ENCODE data around the gene QSOX2.

The QSOX2 gene

DNA sequence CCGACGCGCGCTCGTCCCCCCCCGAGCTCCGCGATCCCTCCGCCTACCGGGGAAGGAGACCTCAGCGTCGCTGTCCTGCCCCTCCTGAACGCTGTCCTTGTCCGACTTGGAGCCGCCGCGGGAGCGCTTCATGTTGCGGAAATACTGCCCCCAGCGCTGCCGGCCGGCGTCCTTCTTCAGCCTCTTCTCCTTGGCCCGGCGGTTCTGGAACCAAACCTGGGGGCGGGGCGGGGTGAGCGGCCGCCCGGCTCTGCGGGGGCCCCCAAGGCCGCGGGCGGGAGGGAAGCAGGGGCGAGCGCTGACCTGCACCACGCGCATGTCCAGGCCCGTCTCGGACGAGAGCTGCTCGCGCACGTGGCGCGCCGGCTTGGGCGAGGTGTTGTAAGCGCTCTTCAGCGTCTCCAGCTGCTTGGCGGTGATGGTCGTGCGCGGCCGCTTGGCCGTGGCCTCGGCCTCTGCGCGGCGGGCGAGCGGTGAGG, 47.0 kb downstream of the QSOX2 start:
- Histone ChIP-seq H3K27me3 (ENCODE audit: insufficient read depth, low read length) (0 out of 2 replicates have a peak, but pooled peaks cover 3% of the 10 kb centered on the region), H2AFZ (ENCODE audit: low read length) (no peak overlapping the region), H3K4me3 (ENCODE audit: low read depth, low read length, poor library complexity, severe bottlenecking) (no peak overlapping the region), H3K79me2 (ENCODE audit: insufficient read depth, low read length) (no peaks in the 10 kb centered on the region), H3K4me2 (ENCODE audit: low read length) (no peak overlapping the region), H3K27ac (ENCODE audit: low read depth, low read length, poor library complexity, severe bottlenecking) (no peak overlapping the region), H3K9me3 (ENCODE audit: low read length) (no peaks in the 10 kb centered on the region), H3K4me1 (ENCODE audit: insufficient read depth, low read length, severe bottlenecking) (peaks cover 13% of the 10 kb centered on the region), H3K36me3 (ENCODE audit: insufficient read depth, low read length) (no peaks in the 10 kb centered on the region), H3K9ac (ENCODE audit: low read length) (no peak overlapping the region), H3F3A (ENCODE audit: insufficient read depth, low read length) (no peaks in the 10 kb centered on the region), H4K20me1 (ENCODE audit: insufficient read depth, low read length) (no peaks in the 10 kb centered on the region), H3K9me2 (ENCODE audit: low read depth, low read length) (no peaks in the 10 kb centered on the region)
- TF ChIP-seq, protein P1, sequence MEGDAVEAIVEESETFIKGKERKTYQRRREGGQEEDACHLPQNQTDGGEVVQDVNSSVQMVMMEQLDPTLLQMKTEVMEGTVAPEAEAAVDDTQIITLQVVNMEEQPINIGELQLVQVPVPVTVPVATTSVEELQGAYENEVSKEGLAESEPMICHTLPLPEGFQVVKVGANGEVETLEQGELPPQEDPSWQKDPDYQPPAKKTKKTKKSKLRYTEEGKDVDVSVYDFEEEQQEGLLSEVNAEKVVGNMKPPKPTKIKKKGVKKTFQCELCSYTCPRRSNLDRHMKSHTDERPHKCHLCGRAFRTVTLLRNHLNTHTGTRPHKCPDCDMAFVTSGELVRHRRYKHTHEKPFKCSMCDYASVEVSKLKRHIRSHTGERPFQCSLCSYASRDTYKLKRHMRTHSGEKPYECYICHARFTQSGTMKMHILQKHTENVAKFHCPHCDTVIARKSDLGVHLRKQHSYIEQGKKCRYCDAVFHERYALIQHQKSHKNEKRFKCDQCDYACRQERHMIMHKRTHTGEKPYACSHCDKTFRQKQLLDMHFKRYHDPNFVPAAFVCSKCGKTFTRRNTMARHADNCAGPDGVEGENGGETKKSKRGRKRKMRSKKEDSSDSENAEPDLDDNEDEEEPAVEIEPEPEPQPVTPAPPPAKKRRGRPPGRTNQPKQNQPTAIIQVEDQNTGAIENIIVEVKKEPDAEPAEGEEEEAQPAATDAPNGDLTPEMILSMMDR (IDR thresholded peaks at IDR 0.05; ENCODE audit: low read length): no peak
- no peak for TF ChIP-seq EZH2 (IDR thresholded peaks at IDR 0.05; ENCODE audit: borderline replicate concordance, low read length)

DNA sequence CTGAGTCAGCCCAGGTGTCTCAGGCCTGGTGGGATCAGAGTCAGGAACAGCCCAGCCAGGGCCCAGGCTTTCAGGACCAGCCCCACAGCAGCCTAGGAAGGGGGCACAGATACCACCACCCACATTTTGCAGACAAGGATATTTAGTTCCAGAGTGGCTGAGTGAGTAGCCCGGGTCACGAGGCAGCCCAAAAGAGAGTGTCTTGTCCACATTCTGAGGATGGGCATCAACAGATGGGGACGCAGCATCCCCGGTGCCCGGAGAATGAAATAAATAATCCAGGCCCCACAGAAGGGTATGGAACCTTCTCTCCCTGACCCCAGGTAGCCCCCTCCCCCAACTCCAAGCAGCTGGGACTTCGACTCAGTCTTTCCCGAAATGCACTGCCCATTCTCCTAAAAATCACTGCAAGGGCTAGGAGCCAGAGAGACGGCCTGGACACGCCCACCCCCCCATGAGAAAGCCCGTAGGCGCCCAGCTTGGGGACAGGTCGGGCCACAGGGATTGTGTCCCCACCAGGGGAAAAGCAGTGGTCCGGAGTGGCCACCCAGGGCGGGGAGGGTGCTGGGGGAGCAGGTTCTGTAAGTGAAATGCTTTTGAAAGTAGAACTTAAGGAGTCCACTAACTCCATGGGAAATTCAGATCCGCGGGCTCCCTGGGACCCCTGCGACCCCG, 47.5 kb downstream of the QSOX2 start:
- no peak overlapping the region for H3K27ac ChIP-seq (ENCODE audit: low read depth, low read length, poor library complexity, severe bottlenecking)
- no peaks in the 10 kb centered on the region for H4K20me1 ChIP-seq (ENCODE audit: insufficient read depth, low read length)
- H3K27me3 ChIP-seq (ENCODE audit: insufficient read depth, low read length): 0 out of 2 replicates have a peak, but pooled peaks cover 3% of the 10 kb centered on the region
- H3K4me1 ChIP-seq (ENCODE audit: insufficient read depth, low read length, severe bottlenecking): peaks cover 13% of the 10 kb centered on the region
- no peak overlapping the region for H3K9ac ChIP-seq (ENCODE audit: low read length)
- H3F3A ChIP-seq (ENCODE audit: insufficient read depth, low read length): no peaks in the 10 kb centered on the region
- no peak overlapping the region for H2AFZ ChIP-seq (ENCODE audit: low read length)
- H3K79me2 ChIP-seq (ENCODE audit: insufficient read depth, low read length): no peaks in the 10 kb centered on the region
- H3K4me2 ChIP-seq (ENCODE audit: low read length): no peak overlapping the region
- TF ChIP-seq EZH2 (IDR thresholded peaks at IDR 0.05; ENCODE audit: borderline replicate concordance, low read length): no peak
- TF ChIP-seq, protein P1 (IDR thresholded peaks at IDR 0.05; ENCODE audit: low read length): no peak
- H3K4me3 ChIP-seq (ENCODE audit: low read depth, low read length, poor library complexity, severe bottlenecking): no peak overlapping the region
- H3K9me2 ChIP-seq (ENCODE audit: low read depth, low read length): no peaks in the 10 kb centered on the region
- no peaks in the 10 kb centered on the region for H3K9me3 ChIP-seq (ENCODE audit: low read length)
- H3K36me3 ChIP-seq (ENCODE audit: insufficient read depth, low read length): no peaks in the 10 kb centered on the region

DNA sequence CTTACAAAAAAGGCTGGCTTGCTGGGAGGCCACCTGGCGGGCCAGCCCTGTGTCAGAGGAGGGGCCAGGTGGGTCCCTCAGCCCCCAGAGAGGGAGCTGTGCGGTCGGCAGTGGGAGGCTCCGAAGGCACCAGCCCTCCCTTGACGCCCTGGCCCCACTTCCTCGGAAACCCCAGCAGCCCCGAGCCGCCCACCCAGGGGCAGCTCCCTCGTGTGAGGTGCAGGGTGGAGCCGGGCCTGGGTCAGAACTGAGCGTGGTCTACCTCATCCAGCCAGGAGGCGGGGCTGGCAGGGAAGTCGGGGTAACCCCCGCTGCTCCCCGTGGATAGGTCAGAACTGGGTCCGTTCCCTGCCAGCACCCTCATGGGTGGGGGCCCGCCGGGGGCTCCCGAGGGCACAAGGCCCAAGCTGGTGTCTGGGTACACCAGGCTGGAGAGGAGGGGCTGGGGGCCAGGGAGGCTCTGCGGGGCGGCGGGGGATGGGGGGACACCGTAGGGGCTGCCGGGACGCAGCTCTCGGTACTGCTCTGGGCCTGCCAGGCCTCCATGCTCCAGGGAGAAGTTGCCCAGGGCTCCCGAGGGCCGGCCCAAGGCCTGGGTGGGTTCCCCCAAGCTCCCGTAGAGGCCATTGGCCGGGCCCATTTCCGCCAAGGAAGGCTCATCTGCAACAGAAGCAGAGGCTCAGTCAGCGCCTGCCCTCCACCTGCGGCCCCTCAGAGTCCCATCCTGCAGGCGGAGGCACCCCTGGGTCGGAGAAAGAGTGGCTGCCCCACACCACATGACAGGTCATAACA, 48.3 kb downstream of the QSOX2 start:
- Histone ChIP-seq H3K4me3 (ENCODE audit: low read depth, low read length, poor library complexity, severe bottlenecking) (no peak overlapping the region), H3K27ac (ENCODE audit: low read depth, low read length, poor library complexity, severe bottlenecking) (no peak overlapping the region), H3K36me3 (ENCODE audit: insufficient read depth, low read length) (no peaks in the 10 kb centered on the region), H3K9me2 (ENCODE audit: low read depth, low read length) (no peaks in the 10 kb centered on the region), H3K27me3 (ENCODE audit: insufficient read depth, low read length) (0 out of 2 replicates have a peak, but pooled peaks cover 3% of the 10 kb centered on the region), H3K9me3 (ENCODE audit: low read length) (no peaks in the 10 kb centered on the region), H3K4me2 (ENCODE audit: low read length) (peak overlapping the region; percentile 44; the same call in 1 of the 2 replicates), H3F3A (ENCODE audit: insufficient read depth, low read length) (no peaks in the 10 kb centered on the region), H3K79me2 (ENCODE audit: insufficient read depth, low read length) (no peaks in the 10 kb centered on the region), H3K9ac (ENCODE audit: low read length) (no peak overlapping the region), H3K4me1 (ENCODE audit: insufficient read depth, low read length, severe bottlenecking) (peaks cover 13% of the 10 kb centered on the region), H2AFZ (ENCODE audit: low read length) (no peak overlapping the region), H4K20me1 (ENCODE audit: insufficient read depth, low read length) (no peaks in the 10 kb centered on the region)
- TF ChIP-seq EZH2 (IDR thresholded peaks at IDR 0.05; ENCODE audit: borderline replicate concordance, low read length): no peak
- TF ChIP-seq, protein P1 (IDR thresholded peaks at IDR 0.05; ENCODE audit: low read length): no peak
